CD8-positive, alpha-beta memory T cell (primary cell): ENCODE results near the gene EIF4H. TPM values are rescaled to one million over a fixed set of nuclear protein-coding genes. Genes with fewer than 3 reads are reported as not detected.

Experiments used
- CTCF ChIA-PET: fragments of 350-600 bp; sonication (Branson Sonifier 250); formaldehyde crosslinking; loops from one replicate; lab custom pipeline; 2021; ENCODE audit warnings: antibody characterized with exemption; lab: Charles Lee
- POLR2A ChIA-PET: fragments of 350-600 bp; sonication (Branson Sonifier 250); formaldehyde crosslinking; loops from one replicate; lab custom pipeline; 2021; ENCODE audit warnings: antibody characterized with exemption; lab: Charles Lee
- DNase-seq, 5 donors: peaks; one replicate each; pipeline versions ENCODE4 v3.0.0 to v3.0.0-alpha.2; 2020 to 2022; ENCODE audit warnings: mixed read lengths in 1 of 5
- H3K27ac ChIP-seq: one replicate; pipeline ENCODE4 v1.7.0; 2013; ENCODE audit warnings: low read depth, mild to moderate bottlenecking, low read length, moderate library complexity
- H3K27me3 ChIP-seq: 2 replicates; pipeline ENCODE4 v1.7.0; 2013; ENCODE audit warnings: low read length, mild to moderate bottlenecking; ENCODE audit not compliant: insufficient read depth, poor library complexity, severe bottlenecking
- H3K36me3 ChIP-seq: 2 replicates; pipeline ENCODE4 v1.7.0; 2013; ENCODE audit warnings: mild to moderate bottlenecking, low read length, moderate library complexity; ENCODE audit not compliant: insufficient read depth
- H3K4me1 ChIP-seq: 2 replicates; pipeline ENCODE4 v1.7.0; 2013; ENCODE audit warnings: mild to moderate bottlenecking, low read length, moderate library complexity; ENCODE audit not compliant: insufficient read depth
- H3K4me3 ChIP-seq: 2 replicates; pipeline ENCODE4 v1.7.0; 2013; ENCODE audit warnings: mild to moderate bottlenecking, low read length
- H3K9me3 ChIP-seq: 2 replicates; pipeline ENCODE4 v1.7.0; 2013; ENCODE audit warnings: mild to moderate bottlenecking, low read length
- H3K27ac Mint-ChIP-seq, 8 donors: one replicate each; pipeline ENCODE4 v1.8.0; 2020 to 2021; ENCODE audit warnings: mixed read lengths in 8 of 8, mild to moderate bottlenecking in 6 of 8, inconsistent platforms in 3 of 8, moderate library complexity in 3 of 8
- H3K27me3 Mint-ChIP-seq, 2 donors: one replicate each; pipeline ENCODE4 v1.8.0; 2020 to 2021; ENCODE audit warnings: mixed read lengths in 2 of 2, mild to moderate bottlenecking in 1 of 2, moderate library complexity in 1 of 2
- H3K36me3 Mint-ChIP-seq, 3 donors: one replicate each; pipeline ENCODE4 v1.8.0; 2020 to 2021; ENCODE audit warnings: mixed read lengths in 3 of 3, inconsistent platforms in 1 of 3, mild to moderate bottlenecking in 1 of 3
- H3K4me1 Mint-ChIP-seq, 3 donors: one replicate each; pipeline ENCODE4 v1.8.0; 2020 to 2021; ENCODE audit warnings: mixed read lengths in 3 of 3, inconsistent platforms in 1 of 3, mild to moderate bottlenecking in 1 of 3
- H3K4me3 Mint-ChIP-seq, 7 donors: one replicate each; pipeline ENCODE4 v1.8.0; 2020 to 2021; ENCODE audit warnings: mixed read lengths in 7 of 7, mild to moderate bottlenecking in 6 of 7, moderate library complexity in 4 of 7, inconsistent platforms in 2 of 7
- H3K9me3 Mint-ChIP-seq, 5 donors: one replicate each; pipeline ENCODE4 v1.8.0; 2020 to 2022; ENCODE audit warnings: mixed read lengths in 5 of 5, mild to moderate bottlenecking in 3 of 5, moderate library complexity in 2 of 5, inconsistent platforms in 1 of 5
- polyA plus RNA-seq: library from polyadenylated mRNA; unstranded; fragments of 300-500 nt; fragmentation: Illumina TruSeq; gene quantifications from one replicate; pipeline ENCODE4 v1.2.3, GENCODE V29; 2021
- total RNA-seq, 2 experiments: library from RNA; stranded (reverse); gene quantifications; one replicate each; pipeline ENCODE4 v1.2.3, GENCODE V29; 2021

Gene EIF4H
- total and polyA plus RNA-seq, 3 experiments from 2014 or later, result 207 to 349 (median 346) TPM

- H3K4me3 Mint-ChIP-seq, result peak overlapping the region; percentile 0 to 76 (median 54)
- peaks cover 12 to 75% (median 14%) of the 10 kb centered on the region in 3 donors for H3K36me3 Mint-ChIP-seq
- Histone ChIP-seq H3K4me1 (peaks cover 69% of the 10 kb centered on the region), H3K4me3 (no peak overlapping the region), H3K27me3 (no peaks in the 10 kb centered on the region), H3K36me3 (peaks cover 15% of the 10 kb centered on the region), H3K9me3 (no peaks in the 10 kb centered on the region), H3K27ac (no peak overlapping the region)
- peak overlapping the region; percentile 3 to 89 (median 56) for H3K27ac Mint-ChIP-seq
- no peaks in the 10 kb centered on the region for H3K9me3 Mint-ChIP-seq
- ChIA-PET POLR2A (interaction anchor here (0.8 kb wide), 1 partner anchor 10 kb away, joined by 3 read pairs; the partner anchor contains the start of gene EIF4H), CTCF (interaction anchor here (0.9 to 2.7 kb wide), 3 partner anchors 9 to 114 kb away, joined by 3 to 13 read pairs (median 6); partner anchors contain the start of gene EIF4H)
- peaks cover 83 to 97% (median 91%) of the 10 kb centered on the region in 3 donors for H3K4me1 Mint-ChIP-seq
- peak in 1 of 5 donors; percentile 54 for DNase-seq
- no peaks in the 10 kb centered on the region for H3K27me3 Mint-ChIP-seq
Measured at GRCh38 chr7:74183653-74184450, 9.7 kb downstream of the EIF4H start.

- Mint-ChIP-seq H3K27me3 (no peaks in the 10 kb centered on the region), H3K4me3 (peak overlapping the region in 3 of 7 donors; percentile 5 to 44 (median 8)), H3K27ac (peak overlapping the region in 4 of 8 donors; percentile 54 to 89 (median 68)), H3K4me1 (peaks cover 74 to 87% (median 83%) of the 10 kb centered on the region in 3 donors), H3K9me3 (no peaks in the 10 kb centered on the region), H3K36me3 (peaks cover 12 to 78% (median 17%) of the 10 kb centered on the region in 3 donors)
- Histone ChIP-seq H3K4me1 (peaks cover 57% of the 10 kb centered on the region), H3K4me3 (no peak overlapping the region), H3K27ac (no peak overlapping the region), H3K36me3 (peaks cover 20% of the 10 kb centered on the region), H3K27me3 (no peaks in the 10 kb centered on the region), H3K9me3 (no peaks in the 10 kb centered on the region)
- DNase-seq, result no peak
- ChIA-PET POLR2A (no interaction called here), CTCF (interaction anchor here (2.7 kb wide), 1 partner anchor 10 kb away, joined by 13 read pairs; the partner anchor contains the start of gene EIF4H)
Measured at GRCh38 chr7:74185016-74185415, 10.9 kb downstream of the EIF4H start.

GRCh38 chr7:74185636-74186035, 11.5 kb downstream of the EIF4H start:
- Histone ChIP-seq H3K27ac (no peak overlapping the region), H3K4me1 (peaks cover 53% of the 10 kb centered on the region), H3K9me3 (no peaks in the 10 kb centered on the region), H3K4me3 (no peak overlapping the region), H3K27me3 (no peaks in the 10 kb centered on the region), H3K36me3 (peaks cover 26% of the 10 kb centered on the region)
- ChIA-PET POLR2A (no interaction called here), CTCF (interaction anchor here (1.8 to 2.7 kb wide), 2 partner anchors 11 to 21 kb away, joined by 5 to 13 read pairs; partner anchors contain the start of gene EIF4H)
- H3K4me1 Mint-ChIP-seq, result peaks cover 70 to 81% (median 77%) of the 10 kb centered on the region in 3 donors
- no peaks in the 10 kb centered on the region for H3K9me3 Mint-ChIP-seq
- peak overlapping the region in 4 of 8 donors; percentile 54 to 71 (median 64) for H3K27ac Mint-ChIP-seq
- no peaks in the 10 kb centered on the region for H3K27me3 Mint-ChIP-seq
- peak overlapping the region in 5 of 7 donors; percentile 19 to 44 (median 36) for H3K4me3 Mint-ChIP-seq
- H3K36me3 Mint-ChIP-seq, result peaks cover 12 to 81% (median 19%) of the 10 kb centered on the region in 3 donors
- DNase-seq, result no peak

GRCh38 chr7:74187915-74188675, 13.9 kb downstream of the EIF4H start:
- Mint-ChIP-seq H3K27ac (peak overlapping the region in 3 of 8 donors; percentile 43 to 71 (median 52)), H3K9me3 (no peaks in the 10 kb centered on the region), H3K27me3 (no peaks in the 10 kb centered on the region), H3K4me3 (peak overlapping the region in 1 of 7 donors; percentile 55), H3K36me3 (peaks cover 12 to 82% (median 23%) of the 10 kb centered on the region in 3 donors), H3K4me1 (peaks cover 49 to 58% (median 52%) of the 10 kb centered on the region in 3 donors)
- ChIA-PET POLR2A (no interaction called here), CTCF (interaction anchor here (3.8 kb wide), 1 partner anchor 18 kb away, joined by 21 read pairs; no protein-coding TSS in a partner anchor)
- Histone ChIP-seq H3K9me3 (no peaks in the 10 kb centered on the region), H3K36me3 (peaks cover 41% of the 10 kb centered on the region), H3K27me3 (no peaks in the 10 kb centered on the region), H3K4me1 (peaks cover 31% of the 10 kb centered on the region), H3K4me3 (no peak overlapping the region), H3K27ac (no peak overlapping the region)
- no peak for DNase-seq

- peaks cover 12 to 92% (median 27%) of the 10 kb centered on the region in 3 donors for H3K36me3 Mint-ChIP-seq
- Histone ChIP-seq H3K4me1 (peaks cover 12% of the 10 kb centered on the region), H3K9me3 (no peaks in the 10 kb centered on the region), H3K27me3 (no peaks in the 10 kb centered on the region), H3K27ac (no peak overlapping the region), H3K36me3 (peaks cover 59% of the 10 kb centered on the region), H3K4me3 (no peak overlapping the region)
- H3K27me3 Mint-ChIP-seq, result no peaks in the 10 kb centered on the region
- H3K9me3 Mint-ChIP-seq, result no peaks in the 10 kb centered on the region
- CTCF ChIA-PET, result interaction anchor here (3.8 kb wide), 1 partner anchor 15 kb away, joined by 21 read pairs; no protein-coding TSS in a partner anchor
- peaks cover 35 to 46% (median 36%) of the 10 kb centered on the region in 3 donors for H3K4me1 Mint-ChIP-seq
- POLR2A ChIA-PET, result no interaction called here
- H3K4me3 Mint-ChIP-seq, result no peak overlapping the region
- DNase-seq, result no peak
- H3K27ac Mint-ChIP-seq, result no peak overlapping the region
Measured at GRCh38 chr7:74190259-74190658, 16.1 kb downstream of the EIF4H start.

GRCh38 chr7:74191231-74191630, 17.1 kb downstream of the EIF4H start:
- no peaks in the 10 kb centered on the region for H3K27me3 Mint-ChIP-seq
- no peak overlapping the region for H3K4me3 ChIP-seq
- H3K27me3 ChIP-seq, result no peaks in the 10 kb centered on the region
- no peaks in the 10 kb centered on the region for H3K9me3 ChIP-seq
- H3K36me3 Mint-ChIP-seq, result peaks cover 12 to 93% (median 27%) of the 10 kb centered on the region in 3 donors
- H3K27ac ChIP-seq, result no peak overlapping the region
- no peak overlapping the region for H3K27ac Mint-ChIP-seq
- POLR2A ChIA-PET, result no interaction called here
- DNase-seq, result no peak
- peaks cover 4% of the 10 kb centered on the region for H3K4me1 ChIP-seq
- peaks cover 26 to 40% (median 31%) of the 10 kb centered on the region in 3 donors for H3K4me1 Mint-ChIP-seq
- CTCF ChIA-PET, result interaction anchor here (3.8 kb wide), 1 partner anchor 14 kb away, joined by 21 read pairs; no protein-coding TSS in a partner anchor
- H3K9me3 Mint-ChIP-seq, result no peaks in the 10 kb centered on the region
- H3K4me3 Mint-ChIP-seq, result no peak overlapping the region
- peaks cover 59% of the 10 kb centered on the region for H3K36me3 ChIP-seq

GRCh38 chr7:74193054-74193453, 18.9 kb downstream of the EIF4H start:
- Mint-ChIP-seq H3K27me3 (no peaks in the 10 kb centered on the region), H3K4me3 (no peak overlapping the region), H3K9me3 (no peaks in the 10 kb centered on the region), H3K27ac (peak overlapping the region in 2 of 8 donors; percentile 9 to 77), H3K4me1 (peaks cover 8 to 27% (median 22%) of the 10 kb centered on the region in 3 donors), H3K36me3 (peaks cover 4 to 90% (median 24%) of the 10 kb centered on the region in 3 donors)
- Histone ChIP-seq H3K9me3 (no peaks in the 10 kb centered on the region), H3K27me3 (no peaks in the 10 kb centered on the region), H3K4me1 (no peaks in the 10 kb centered on the region), H3K27ac (no peak overlapping the region), H3K4me3 (no peak overlapping the region), H3K36me3 (peaks cover 54% of the 10 kb centered on the region)
- CTCF ChIA-PET, result interaction anchor here (1.0 to 2.5 kb wide), 3 partner anchors 10 to 17 kb away, joined by 3 to 21 read pairs (median 3); partner anchors contain the start of gene LAT2
- POLR2A ChIA-PET, result interaction anchor here (1.8 kb wide), 1 partner anchor 19 kb away, joined by 6 read pairs; the partner anchor contains the start of gene EIF4H
- DNase-seq, result no peak
